Measurements from ENCODE around the gene PSMD1. TPM values are rescaled to one million over a fixed set of nuclear protein-coding genes. Genes with fewer than 3 reads are reported as not detected.

The PSMD1 gene
- total RNA-seq, 1 experiment from 2014 or later: 133 TPM

DNA sequence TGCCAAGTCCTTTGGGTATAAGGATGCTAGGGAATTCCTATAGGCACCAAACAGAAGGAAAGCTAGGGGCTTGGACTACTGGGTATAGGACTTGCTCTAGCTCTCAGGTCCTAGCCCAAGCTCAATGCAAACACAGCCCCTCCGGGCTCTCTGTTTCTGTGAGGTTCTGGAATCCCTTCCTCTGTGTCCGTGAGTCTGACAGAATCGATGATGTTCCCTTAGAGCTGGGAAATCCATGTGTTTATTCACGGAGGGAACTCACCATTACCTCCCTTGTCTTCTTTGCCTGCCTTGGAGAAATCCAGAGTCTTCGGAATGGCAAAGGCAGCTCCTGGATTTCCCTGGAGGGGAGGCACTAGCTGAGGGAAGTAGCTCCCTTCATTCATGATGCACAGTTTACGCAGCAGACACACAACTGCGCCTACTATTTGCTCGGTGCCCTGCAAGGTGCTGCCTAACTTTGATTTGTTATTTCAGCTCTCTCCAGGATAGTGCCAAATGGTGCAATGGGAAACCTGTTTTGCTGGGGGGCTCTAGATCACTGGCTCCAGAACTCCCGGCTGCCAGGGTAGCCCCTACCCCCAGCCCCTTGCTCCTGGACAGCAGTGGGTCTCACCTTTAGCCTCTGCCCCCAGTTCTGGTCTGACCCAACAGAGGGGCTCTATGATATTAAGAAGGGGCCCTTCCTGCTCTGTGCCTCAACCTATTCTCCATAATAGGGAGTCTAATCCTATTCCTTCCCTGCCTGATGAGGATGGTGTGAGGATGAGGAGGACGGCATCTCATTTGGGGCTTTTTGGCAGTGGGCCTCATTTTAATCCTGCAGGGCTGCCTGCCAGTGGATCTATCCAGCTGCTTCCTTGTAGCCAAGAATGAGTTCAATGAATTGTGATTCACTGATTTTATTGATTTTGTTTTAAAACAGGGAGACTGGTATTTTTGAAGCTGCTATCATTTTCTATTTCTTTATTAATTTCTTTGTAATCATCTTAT is 8.4 kb upstream of the PSMD1 start:
- H3K9ac ChIP-seq (ENCODE audit: low read length): no peak overlapping the region
- no peaks in the 10 kb centered on the region for H4K20me1 ChIP-seq (ENCODE audit: insufficient read depth)
- H3K4me3 ChIP-seq (replicated peaks in 1 of 2; ENCODE audit: low read depth in 1 of 2, low read length in 2 of 2): no peak overlapping the region
- no peaks in the 10 kb centered on the region for H3K9me2 ChIP-seq (ENCODE audit: insufficient read depth)
- H3K27ac ChIP-seq (ENCODE audit: low read depth, low read length): no peak overlapping the region
- H3K79me2 ChIP-seq (ENCODE audit: insufficient read depth, low read length): no peaks in the 10 kb centered on the region
- H2AFZ ChIP-seq (ENCODE audit: low read depth, low read length, poor library complexity, severe bottlenecking): no peak overlapping the region
- no peak overlapping the region for H3K4me2 ChIP-seq (ENCODE audit: low read length)
- intact Hi-C loops (cut with micrococcal nuclease): no loop called here
- peaks cover 0 to 3% of the 10 kb centered on the region in 2 experiments; a peak in 1 of 4 replicates for H3K36me3 ChIP-seq (ENCODE audit: control insufficient read depth in 1 of 2, insufficient read depth in 2 of 2, low read length in 2 of 2)
- CTCF ChIA-PET: no interaction called here
- ATAC-seq (no peak), DNase-seq (ENCODE audit: low read depth, low spot score) (no peak)
- POLR2A ChIA-PET: no interaction called here
- BruUV-seq (replicated peaks): no TSS peak
- H3K4me1 ChIP-seq (ENCODE audit: control insufficient read depth in 1 of 2, insufficient read depth in 2 of 2, low read length in 2 of 2): peaks cover 4 to 11% of the 10 kb centered on the region in 2 experiments; a peak in 3 of 4 replicates
- RAD21 ChIA-PET (ENCODE audit: low non-redundant PET in 1 of 2, low total read pairs in 2 of 2, uncharacterized antibody in 2 of 2, unreplicated experiment in 2 of 2): no interaction called here
- TF ChIP-seq, protein P1, sequence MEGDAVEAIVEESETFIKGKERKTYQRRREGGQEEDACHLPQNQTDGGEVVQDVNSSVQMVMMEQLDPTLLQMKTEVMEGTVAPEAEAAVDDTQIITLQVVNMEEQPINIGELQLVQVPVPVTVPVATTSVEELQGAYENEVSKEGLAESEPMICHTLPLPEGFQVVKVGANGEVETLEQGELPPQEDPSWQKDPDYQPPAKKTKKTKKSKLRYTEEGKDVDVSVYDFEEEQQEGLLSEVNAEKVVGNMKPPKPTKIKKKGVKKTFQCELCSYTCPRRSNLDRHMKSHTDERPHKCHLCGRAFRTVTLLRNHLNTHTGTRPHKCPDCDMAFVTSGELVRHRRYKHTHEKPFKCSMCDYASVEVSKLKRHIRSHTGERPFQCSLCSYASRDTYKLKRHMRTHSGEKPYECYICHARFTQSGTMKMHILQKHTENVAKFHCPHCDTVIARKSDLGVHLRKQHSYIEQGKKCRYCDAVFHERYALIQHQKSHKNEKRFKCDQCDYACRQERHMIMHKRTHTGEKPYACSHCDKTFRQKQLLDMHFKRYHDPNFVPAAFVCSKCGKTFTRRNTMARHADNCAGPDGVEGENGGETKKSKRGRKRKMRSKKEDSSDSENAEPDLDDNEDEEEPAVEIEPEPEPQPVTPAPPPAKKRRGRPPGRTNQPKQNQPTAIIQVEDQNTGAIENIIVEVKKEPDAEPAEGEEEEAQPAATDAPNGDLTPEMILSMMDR (IDR thresholded peaks at IDR 0.05 in 2 of 3, conservative IDR thresholded peaks at IDR 0.05 in 1 of 3; ENCODE audit: borderline replicate concordance in 1 of 3, insufficient read depth in 1 of 3, low read depth in 2 of 3, low read length in 2 of 3): no peak
- TF ChIP-seq SP1 (IDR thresholded peaks at IDR 0.05; ENCODE audit: low read depth): no peak
- no peak for TF ChIP-seq CEBPB (IDR thresholded peaks at IDR 0.05; ENCODE audit: low read depth)
- no peaks in the 10 kb centered on the region for H3K9me3 ChIP-seq (ENCODE audit: control insufficient read depth in 1 of 2, insufficient read depth in 1 of 2, low read depth in 1 of 2, low read length in 2 of 2)
- H3K27me3 ChIP-seq (ENCODE audit: insufficient read depth, low read length): no peaks in the 10 kb centered on the region

- ATAC-seq: no peak
- Histone ChIP-seq H3K79me2 (ENCODE audit: insufficient read depth, low read length) (no peaks in the 10 kb centered on the region), H2AFZ (ENCODE audit: low read depth, low read length, poor library complexity, severe bottlenecking) (no peak overlapping the region), H3K4me2 (ENCODE audit: low read length) (no peak overlapping the region), H4K20me1 (ENCODE audit: insufficient read depth) (no peaks in the 10 kb centered on the region), H3K36me3 (ENCODE audit: control insufficient read depth in 1 of 2, insufficient read depth in 2 of 2, low read length in 2 of 2) (no peaks in the 10 kb centered on the region), H3K9ac (ENCODE audit: low read length) (no peak overlapping the region), H3K27me3 (ENCODE audit: insufficient read depth, low read length) (no peaks in the 10 kb centered on the region), H3K9me2 (ENCODE audit: insufficient read depth) (no peaks in the 10 kb centered on the region), H3K4me1 (ENCODE audit: control insufficient read depth in 1 of 2, insufficient read depth in 2 of 2, low read length in 2 of 2) (peaks cover 4 to 16% of the 10 kb centered on the region in 2 experiments; a peak in 3 of 4 replicates), H3K27ac (ENCODE audit: low read depth, low read length) (no peak overlapping the region), H3K9me3 (ENCODE audit: control insufficient read depth in 1 of 2, insufficient read depth in 1 of 2, low read depth in 1 of 2, low read length in 2 of 2) (no peaks in the 10 kb centered on the region), H3K4me3 (replicated peaks in 1 of 2; ENCODE audit: low read depth in 1 of 2, low read length in 2 of 2) (no peak overlapping the region)
- DNase-seq (ENCODE audit: low read depth, low spot score): no peak
- ChIA-PET POLR2A (no interaction called here), RAD21 (ENCODE audit: low non-redundant PET in 1 of 2, low total read pairs in 2 of 2, uncharacterized antibody in 2 of 2, unreplicated experiment in 2 of 2) (no interaction called here), CTCF (no interaction called here)
- no TSS peak for BruUV-seq (replicated peaks)
- intact Hi-C loops (cut with micrococcal nuclease): no loop called here
- no peak for TF ChIP-seq MAX (IDR thresholded peaks at IDR 0.05)
- TF ChIP-seq ZNF274 (IDR thresholded peaks at IDR 0.05; ENCODE audit: low read depth, low read length): no peak
- no peak for TF ChIP-seq ELF1 (IDR thresholded peaks at IDR 0.05; ENCODE audit: borderline replicate concordance, low read depth)
- TF ChIP-seq EGR1 (IDR thresholded peaks at IDR 0.05; ENCODE audit: low read depth): no peak
- no peak for TF ChIP-seq JUND (IDR thresholded peaks at IDR 0.05)
- no peak for TF ChIP-seq SRF (IDR thresholded peaks at IDR 0.05; ENCODE audit: low read depth)
- no peak for TF ChIP-seq SIN3A (IDR thresholded peaks at IDR 0.05; ENCODE audit: low read depth)
- TF ChIP-seq RAD21 (IDR thresholded peaks at IDR 0.05; ENCODE audit: low read depth): no peak
- no peak for TF ChIP-seq YY1 (IDR thresholded peaks at IDR 0.05; ENCODE audit: extremely low read depth, insufficient replicate concordance, low read depth, low read length)
- TF ChIP-seq SP1 (IDR thresholded peaks at IDR 0.05; ENCODE audit: low read depth): no peak
- TF ChIP-seq EZH2phosphoT487 (IDR thresholded peaks at IDR 0.05; ENCODE audit: borderline replicate concordance): no peak
Measured at GRCh38 chr2:231049286-231050017, 7.2 kb upstream of the PSMD1 start.
